Tibial nerve (tissue), 4 donors: ENCODE measurements around the gene SBNO2. TPM values are rescaled to one million over a fixed set of nuclear protein-coding genes. Genes with fewer than 3 reads are reported as not detected.
"Not testable (repeated sequence)": the region's sequence is repeated elsewhere in the genome, so short reads cannot be mapped to it uniquely, and the experiment has no call there.

ENCODE experiments used
- DNase-seq, 2 donors: peaks; one replicate each; pipeline ENCODE4 v3.0.0-alpha.2; 2019; ENCODE audit warnings: low spot score in 2 of 2
- H3K27ac ChIP-seq, 4 donors: fragments of 200-600 bp; sonication (generic) in 3 of 4; one replicate each; pipeline ENCODE4 v1.5.1; 2017 to 2019; ENCODE audit warnings: mild to moderate bottlenecking in 1 of 4
- H3K27me3 ChIP-seq, 2 donors: fragments of 200-600 bp; sonication (generic) in 1 of 2; one replicate each; pipeline versions ENCODE4 v1.5.1 to v1.6.0; 2017 to 2019
- H3K36me3 ChIP-seq, 3 donors: fragments of 200-600 bp; sonication (generic); one replicate each; pipeline ENCODE4 v1.5.1; 2018 to 2019
- H3K4me1 ChIP-seq, 4 donors: fragments of 200-600 bp; sonication (generic) in 3 of 4; one replicate each; pipeline ENCODE4 v1.5.1; 2017 to 2019
- H3K4me3 ChIP-seq, 4 donors: fragments of 200-600 bp; sonication (generic) in 3 of 4; one replicate each; pipeline ENCODE4 v1.5.1; 2017 to 2019; ENCODE audit warnings: mild to moderate bottlenecking in 1 of 4, moderate library complexity in 1 of 4
- H3K9me3 ChIP-seq, 4 donors: fragments of 200-600 bp; sonication (generic) in 3 of 4; one replicate each; pipeline ENCODE4 v1.5.1; 2017 to 2019
- CTCF ChIP-seq, 5 experiments: fragments of 200-600 bp in 3 of 5; fragments of 450-650 bp in 2 of 5; sonication (generic) in 3 of 5; IDR thresholded peaks; one replicate each; pipeline ENCODE4 v1.5.1; 2016 to 2019; ENCODE audit warnings: antibody characterized with exemption in 5 of 5, mild to moderate bottlenecking in 3 of 5, moderate library complexity in 2 of 5
- EP300 ChIP-seq, 2 donors: sonication (generic); formaldehyde crosslinking; IDR thresholded peaks; one replicate each; pipeline ENCODE4 v1.6.1; 2017; ENCODE audit warnings: antibody characterized with exemption in 2 of 2, mild to moderate bottlenecking in 1 of 2
- POLR2A ChIP-seq, 2 donors: fragments of 450-650 bp; IDR thresholded peaks; one replicate each; pipeline ENCODE4 v1.6.1; 2017; ENCODE audit warnings: antibody characterized with exemption in 2 of 2, mild to moderate bottlenecking in 2 of 2, moderate library complexity in 2 of 2
- WGBS, 2 donors: methylation state at CpG; one replicate each; pipeline ENCODE4 v1.1.5; 2018; 5-methylcytosine and 5-hydroxymethylcytosine counted together
- total RNA-seq, 4 donors: library from RNA; depleted of rRNA; stranded (reverse); fragments of >200 nt; gene quantifications; one replicate each; pipeline ENCODE4 v1.1.0, GENCODE V29; 2016

The SBNO2 gene
- total RNA-seq, 4 donors from 2014 or later: 26.6 to 105 (median 39.3) TPM

- H3K36me3 ChIP-seq: peaks cover 0 to 100% (median 40%) of the 10 kb centered on the region in 3 donors
- WGBS, 2 donors: 90 to 94% methylated on average over 33 to 34 of the region's 34 CpGs
- no peak for DNase-seq
Measured at GRCh38 chr19:1118999-1119398, 55.1 kb downstream of the SBNO2 start.

GRCh38 chr19:1117654-1118053 is 56.4 kb downstream of the SBNO2 start:
- no peak for TF ChIP-seq CTCF (IDR thresholded peaks at IDR 0.05)
- TF ChIP-seq POLR2A (IDR thresholded peaks at IDR 0.05): no peak
- no peak for TF ChIP-seq EP300 (IDR thresholded peaks at IDR 0.05)
- H3K4me3 ChIP-seq: no peak overlapping the region
- peaks cover 0 to 91% (median 38%) of the 10 kb centered on the region in 3 donors for H3K36me3 ChIP-seq
- peaks cover 0 to 19% (median 11%) of the 10 kb centered on the region in 4 donors for H3K4me1 ChIP-seq
- H3K9me3 ChIP-seq: no peaks in the 10 kb centered on the region
- no peak overlapping the region for H3K27ac ChIP-seq
- 96 to 99% methylated on average over 14 to 15 of the region's 16 CpGs for WGBS, 2 donors
- no peak for DNase-seq
- H3K27me3 ChIP-seq: no peaks in the 10 kb centered on the region

More at GRCh38 chr19:1118999-1119398, 55.1 kb downstream of the SBNO2 start:
- Histone ChIP-seq H3K27ac (no peak overlapping the region), H3K9me3 (no peaks in the 10 kb centered on the region), H3K27me3 (no peaks in the 10 kb centered on the region), H3K4me3 (no peak overlapping the region), H3K4me1 (peaks cover 0 to 17% (median 1%) of the 10 kb centered on the region in 4 donors)
- no peak for TF ChIP-seq EP300 (IDR thresholded peaks at IDR 0.05)
- no peak for TF ChIP-seq CTCF (IDR thresholded peaks at IDR 0.05)
- TF ChIP-seq POLR2A (IDR thresholded peaks at IDR 0.05): no peak

GRCh38 chr19:1116726-1117581 is 57.1 kb downstream of the SBNO2 start:
- no peak overlapping the region for H3K4me3 ChIP-seq
- DNase-seq: no peak
- peaks cover 0 to 26% (median 15%) of the 10 kb centered on the region in 4 donors for H3K4me1 ChIP-seq
- 91 to 92% methylated on average over 46 of the region's 52 CpGs for WGBS, 2 donors
- no peak overlapping the region for H3K27ac ChIP-seq
- H3K9me3 ChIP-seq: no peaks in the 10 kb centered on the region
- peaks cover 0 to 91% (median 38%) of the 10 kb centered on the region in 3 donors for H3K36me3 ChIP-seq
- no peaks in the 10 kb centered on the region for H3K27me3 ChIP-seq
- TF ChIP-seq POLR2A (IDR thresholded peaks at IDR 0.05): no peak
- no peak for TF ChIP-seq EP300 (IDR thresholded peaks at IDR 0.05)
- TF ChIP-seq CTCF (IDR thresholded peaks at IDR 0.05): no peak

GRCh38 chr19:1115646-1116420 is 58.2 kb downstream of the SBNO2 start:
- no peak for DNase-seq
- no peak for TF ChIP-seq POLR2A (IDR thresholded peaks at IDR 0.05)
- TF ChIP-seq CTCF (IDR thresholded peaks at IDR 0.05): no peak
- TF ChIP-seq EP300 (IDR thresholded peaks at IDR 0.05): no peak
- Histone ChIP-seq H3K4me3 (no peak overlapping the region), H3K36me3 (peaks cover 0 to 91% (median 37%) of the 10 kb centered on the region in 3 donors), H3K4me1 (peaks cover 0 to 37% (median 15%) of the 10 kb centered on the region in 4 donors), H3K27ac (peak overlapping the region in 1 of 4 donors; percentile 14), H3K27me3 (no peaks in the 10 kb centered on the region), H3K9me3 (no peaks in the 10 kb centered on the region)
- WGBS, 2 donors: 85 to 86% methylated on average over 33 to 35 of the region's 35 CpGs

- not testable (repeated sequence) for H3K9me3 ChIP-seq, H3K27me3 ChIP-seq, DNase-seq, H3K4me3 ChIP-seq
- H3K27ac ChIP-seq: peak overlapping the region in 1 of 4 donors; percentile 93
- 94 to 95% methylated on average over 9 of the region's 9 CpGs for WGBS, 2 donors
- H3K4me1 ChIP-seq: peaks cover 0 to 41% (median 15%) of the 10 kb centered on the region in 4 donors
- H3K36me3 ChIP-seq: peaks cover 0 to 91% (median 34%) of the 10 kb centered on the region in 3 donors
Measured at GRCh38 chr19:1114728-1115127, 59.3 kb downstream of the SBNO2 start.
